VCaP (cell line): Measurements from ENCODE around the gene ATP1B1.

Experiments used
- H3K27ac ChIP-seq: fragments of 450-650 bp; 2 replicates; pipeline ENCODE4 v1.5.1; 2017
- TF ChIP-seq, protein P1 (sequence below): fragments of 450-650 bp; conservative IDR thresholded peaks from 2 replicates; pipeline ENCODE4 v1.5.1; 2017; ENCODE audit warnings: mild to moderate bottlenecking, moderate library complexity

The ATP1B1 gene

DNA sequence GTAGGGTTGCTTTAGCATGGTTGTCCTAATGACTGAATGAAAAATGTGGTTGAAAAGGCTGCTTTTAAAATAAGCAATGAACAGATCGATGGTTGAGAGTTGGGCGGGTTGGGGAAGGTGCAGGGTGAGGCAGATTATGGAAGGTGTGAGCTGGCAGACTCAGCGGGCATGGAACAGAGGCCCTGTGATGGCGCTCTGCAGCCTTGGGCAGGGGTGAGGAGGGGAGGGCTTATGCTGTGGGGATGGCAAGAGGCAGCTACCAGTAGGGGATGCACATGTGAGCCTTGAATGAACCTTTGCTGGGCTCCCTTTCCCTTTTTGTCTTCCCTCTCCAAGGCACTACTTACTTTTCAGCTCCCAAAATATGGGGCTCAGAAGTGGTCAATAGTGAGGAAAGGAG is 30.9 kb downstream of the ATP1B1 start:
- H3K27ac ChIP-seq, result no peak overlapping the region
- TF ChIP-seq, protein P1, sequence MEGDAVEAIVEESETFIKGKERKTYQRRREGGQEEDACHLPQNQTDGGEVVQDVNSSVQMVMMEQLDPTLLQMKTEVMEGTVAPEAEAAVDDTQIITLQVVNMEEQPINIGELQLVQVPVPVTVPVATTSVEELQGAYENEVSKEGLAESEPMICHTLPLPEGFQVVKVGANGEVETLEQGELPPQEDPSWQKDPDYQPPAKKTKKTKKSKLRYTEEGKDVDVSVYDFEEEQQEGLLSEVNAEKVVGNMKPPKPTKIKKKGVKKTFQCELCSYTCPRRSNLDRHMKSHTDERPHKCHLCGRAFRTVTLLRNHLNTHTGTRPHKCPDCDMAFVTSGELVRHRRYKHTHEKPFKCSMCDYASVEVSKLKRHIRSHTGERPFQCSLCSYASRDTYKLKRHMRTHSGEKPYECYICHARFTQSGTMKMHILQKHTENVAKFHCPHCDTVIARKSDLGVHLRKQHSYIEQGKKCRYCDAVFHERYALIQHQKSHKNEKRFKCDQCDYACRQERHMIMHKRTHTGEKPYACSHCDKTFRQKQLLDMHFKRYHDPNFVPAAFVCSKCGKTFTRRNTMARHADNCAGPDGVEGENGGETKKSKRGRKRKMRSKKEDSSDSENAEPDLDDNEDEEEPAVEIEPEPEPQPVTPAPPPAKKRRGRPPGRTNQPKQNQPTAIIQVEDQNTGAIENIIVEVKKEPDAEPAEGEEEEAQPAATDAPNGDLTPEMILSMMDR, result no peak

DNA sequence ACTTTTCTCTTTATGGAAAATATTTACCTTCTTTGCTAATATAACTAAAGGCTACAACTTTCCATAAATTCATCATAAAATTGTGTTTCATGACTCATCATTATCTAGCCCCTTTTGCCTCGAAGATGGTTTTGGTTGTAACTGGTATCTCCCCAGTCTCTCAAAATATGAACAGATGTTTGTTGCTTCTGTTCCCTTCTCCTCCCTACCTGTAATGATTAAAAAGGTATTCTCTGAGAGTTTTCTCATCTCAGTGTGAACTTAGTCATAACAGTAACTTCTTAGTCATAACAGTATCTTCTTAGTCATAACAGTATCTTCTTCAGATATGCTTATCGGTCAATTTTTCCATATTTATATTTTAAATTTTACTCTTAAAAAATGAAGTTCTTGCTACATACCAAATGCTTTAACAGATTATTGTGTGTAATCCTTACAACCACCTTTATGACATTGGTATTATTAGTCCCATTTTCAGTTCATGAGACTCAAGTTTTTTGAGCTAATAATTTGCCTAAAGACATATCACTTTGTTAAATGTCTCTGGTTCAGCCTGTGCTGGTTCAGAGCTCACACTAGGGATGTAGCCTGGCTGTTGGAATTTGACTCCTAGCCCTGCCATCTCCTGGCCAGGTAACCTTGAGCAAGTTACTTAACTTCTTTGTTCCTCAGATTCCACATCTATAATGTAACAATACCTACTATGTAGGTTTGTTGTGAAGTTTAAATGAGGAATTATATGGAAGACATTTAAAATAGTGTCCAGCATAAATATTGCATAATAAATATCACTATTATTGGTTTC is 32.6 kb downstream of the ATP1B1 start:
- TF ChIP-seq, protein P1, result no peak
- H3K27ac ChIP-seq, result no peak overlapping the region

DNA sequence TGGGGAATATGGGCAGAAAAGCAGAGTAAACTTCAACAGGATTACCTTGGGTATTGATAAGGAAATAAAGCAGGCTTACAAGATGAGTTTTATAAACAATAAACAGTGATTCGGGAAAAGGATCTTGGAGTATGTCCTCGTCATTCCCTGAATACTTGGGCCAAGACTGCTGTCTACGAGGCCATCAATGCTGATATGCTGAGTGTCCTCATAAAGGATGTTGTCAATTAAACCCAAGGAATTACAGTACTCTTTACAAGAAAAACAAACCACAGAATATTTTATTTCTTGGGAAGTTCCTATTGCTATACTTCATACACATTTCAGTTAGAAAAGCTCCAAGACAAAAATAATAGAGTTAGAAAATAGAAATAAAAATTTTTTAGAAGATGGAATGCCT is 34.9 kb downstream of the ATP1B1 start:
- H3K27ac ChIP-seq, result no peak overlapping the region
- TF ChIP-seq, protein P1, result no peak

DNA sequence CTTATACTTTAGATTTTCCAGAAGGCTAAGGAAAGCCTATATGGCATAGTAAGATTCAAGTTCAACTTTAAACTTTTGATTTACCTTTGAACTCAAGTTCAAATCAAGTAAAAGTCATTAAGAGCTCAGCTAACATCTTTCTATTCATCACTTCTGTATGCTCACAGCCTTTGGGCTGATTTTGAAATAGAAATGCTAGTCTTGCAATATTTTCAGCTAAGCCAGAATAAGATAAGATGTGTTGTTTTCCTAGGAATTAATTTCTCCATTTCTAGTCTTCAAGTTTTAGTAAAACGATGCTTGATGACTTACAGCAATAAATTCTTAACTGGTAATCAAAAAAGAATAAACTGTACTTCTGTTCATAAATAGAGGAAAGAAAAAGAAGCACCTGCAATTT is 35.6 kb downstream of the ATP1B1 start:
- H3K27ac ChIP-seq, result no peak overlapping the region
- TF ChIP-seq, protein P1, result no peak

DNA sequence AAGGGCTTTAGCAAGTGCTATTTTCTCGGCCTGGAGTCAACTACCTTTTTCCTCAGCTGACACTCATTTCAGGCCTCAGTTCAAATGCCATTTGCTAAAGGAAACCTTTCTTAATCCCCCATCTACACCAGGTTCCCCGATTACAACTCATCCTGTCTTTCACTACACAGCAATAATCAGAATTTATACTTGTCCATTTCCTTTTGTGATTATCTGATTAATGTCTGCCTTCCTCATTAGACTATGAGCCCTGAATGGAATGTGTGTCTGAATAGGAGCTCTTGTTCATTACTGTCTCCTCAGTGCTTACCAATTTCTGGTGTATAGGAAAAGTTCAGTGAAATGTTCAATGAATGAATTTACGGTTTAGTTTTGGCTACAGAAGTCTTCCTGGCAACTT is 36.9 kb downstream of the ATP1B1 start:
- no peak overlapping the region for H3K27ac ChIP-seq
- TF ChIP-seq, protein P1, result no peak

DNA sequence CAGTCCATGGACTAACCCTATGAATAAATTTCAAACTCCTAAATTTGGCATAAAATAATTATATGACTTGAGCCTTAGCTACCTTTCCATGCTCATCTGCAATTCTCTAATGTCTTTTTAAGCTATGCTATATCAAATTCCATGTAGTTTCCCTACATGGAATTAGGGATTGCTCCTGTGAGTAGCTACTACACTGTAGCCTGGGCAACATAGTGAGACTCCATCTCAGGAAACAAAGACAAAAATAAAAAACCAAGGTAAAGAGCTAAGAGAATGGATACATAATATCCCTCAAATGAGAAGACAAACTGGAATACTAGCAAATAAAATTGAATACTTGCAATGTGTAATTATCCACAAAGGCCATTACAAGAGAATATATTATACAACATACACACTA is 37.5 kb downstream of the ATP1B1 start:
- TF ChIP-seq, protein P1, result no peak
- no peak overlapping the region for H3K27ac ChIP-seq

DNA sequence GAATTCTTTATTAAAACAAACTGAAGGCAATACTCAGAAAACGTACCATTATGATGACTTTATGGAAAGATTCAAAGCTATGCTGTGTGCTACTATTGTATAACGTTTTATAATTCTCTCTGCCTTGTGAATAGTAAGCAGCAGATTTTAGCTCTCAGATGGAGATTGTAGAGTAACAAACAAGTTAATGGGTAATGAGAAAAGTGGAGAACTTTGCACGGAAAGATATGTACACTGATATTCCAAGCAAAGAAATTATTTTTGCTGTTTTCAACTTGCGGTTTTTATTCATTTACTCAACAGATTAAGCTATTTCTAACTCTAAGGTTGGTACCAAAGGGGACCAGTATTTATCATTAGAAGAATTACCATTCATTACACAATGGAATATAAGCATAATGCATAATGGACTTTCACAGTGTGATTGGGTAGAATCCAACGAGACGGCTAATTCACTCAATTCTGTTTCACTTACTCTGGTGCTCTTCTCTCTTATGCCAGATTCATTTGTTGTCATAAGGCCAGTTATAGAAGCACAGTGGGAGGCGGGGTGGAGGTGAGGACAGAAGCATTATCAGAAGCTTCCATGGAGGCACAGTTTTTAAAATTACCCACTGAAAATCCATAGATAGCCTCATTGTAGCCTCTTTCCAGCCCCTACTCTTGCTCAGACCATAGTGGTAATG is 38.6 kb downstream of the ATP1B1 start:
- no peak overlapping the region for H3K27ac ChIP-seq
- TF ChIP-seq, protein P1, result no peak
